22Rv1 (cell line): Measurements from ENCODE around the gene PDLIM5.

ENCODE experiments used
- ZFX ChIP-seq: fragments of 450-650 bp; IDR thresholded peaks from 2 replicates; pipeline ENCODE4 v1.6.1; 2017; ENCODE audit warnings: antibody characterized with exemption, borderline replicate concordance
- TF ChIP-seq, protein P1 (sequence below): fragments of 450-650 bp; IDR thresholded peaks from 2 replicates; pipeline ENCODE4 v1.5.1; 2017; ENCODE audit warnings: mild to moderate bottlenecking

DNA sequence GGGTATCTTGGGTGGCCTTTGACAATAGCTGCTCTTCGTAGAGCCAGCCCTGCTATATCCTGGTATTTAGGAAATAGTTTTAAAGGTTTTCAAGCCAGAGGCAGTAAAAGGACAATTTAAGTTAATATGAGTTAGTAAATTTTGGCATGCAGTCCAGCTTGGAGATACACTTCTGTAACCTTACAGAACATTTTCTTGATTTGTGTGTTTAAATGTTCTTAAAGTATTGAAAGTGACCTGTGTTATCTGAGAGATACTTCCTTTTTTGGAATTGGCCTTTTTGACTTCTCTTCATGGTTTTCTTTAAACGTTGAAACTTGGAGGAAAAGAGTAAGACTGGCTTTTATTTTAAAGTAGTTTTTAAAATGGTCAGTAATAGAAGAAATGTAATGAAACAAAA lies 25.5 kb downstream of the PDLIM5 start:
- TF ChIP-seq, protein P1, sequence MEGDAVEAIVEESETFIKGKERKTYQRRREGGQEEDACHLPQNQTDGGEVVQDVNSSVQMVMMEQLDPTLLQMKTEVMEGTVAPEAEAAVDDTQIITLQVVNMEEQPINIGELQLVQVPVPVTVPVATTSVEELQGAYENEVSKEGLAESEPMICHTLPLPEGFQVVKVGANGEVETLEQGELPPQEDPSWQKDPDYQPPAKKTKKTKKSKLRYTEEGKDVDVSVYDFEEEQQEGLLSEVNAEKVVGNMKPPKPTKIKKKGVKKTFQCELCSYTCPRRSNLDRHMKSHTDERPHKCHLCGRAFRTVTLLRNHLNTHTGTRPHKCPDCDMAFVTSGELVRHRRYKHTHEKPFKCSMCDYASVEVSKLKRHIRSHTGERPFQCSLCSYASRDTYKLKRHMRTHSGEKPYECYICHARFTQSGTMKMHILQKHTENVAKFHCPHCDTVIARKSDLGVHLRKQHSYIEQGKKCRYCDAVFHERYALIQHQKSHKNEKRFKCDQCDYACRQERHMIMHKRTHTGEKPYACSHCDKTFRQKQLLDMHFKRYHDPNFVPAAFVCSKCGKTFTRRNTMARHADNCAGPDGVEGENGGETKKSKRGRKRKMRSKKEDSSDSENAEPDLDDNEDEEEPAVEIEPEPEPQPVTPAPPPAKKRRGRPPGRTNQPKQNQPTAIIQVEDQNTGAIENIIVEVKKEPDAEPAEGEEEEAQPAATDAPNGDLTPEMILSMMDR: no peak
- TF ChIP-seq ZFX: no peak
